GM21825 (cell line): ENCODE results near the gene POGLUT2.

Experiments
- ATAC-seq: cut with Tn5 transposase; IDR thresholded peaks from one replicate; pipeline ENCODE4 v1.9.1; 2021; ENCODE audit warnings: mild to moderate bottlenecking, moderate library complexity; ENCODE audit not compliant: unreplicated experiment

The POGLUT2 gene

GRCh38 chr13:102798581-102799425 lies at the start of gene POGLUT2, which contains the start of gene BIVM:
Gene POGLUT2, minus strand, starts transcription at chr13:102798976. Its CDS starts 306 bp downstream, at chr13:102798670.
Gene BIVM, plus strand, starts transcription at chr13:102799119. Its CDS starts 8,149 bp downstream, at chr13:102807268.
- peak; percentile 89 for ATAC-seq

GRCh38 chr13:102847272-102848234 lies 48.8 kb upstream of the POGLUT2 start:
- ATAC-seq = no peak

GRCh38 chr13:102846261-102847015 lies 47.7 kb upstream of the POGLUT2 start:
- peak; percentile 32 for ATAC-seq

GRCh38 chr13:102845630-102846260 lies 47.0 kb upstream of the POGLUT2 start, which contains the start of gene ERCC5:
Gene ERCC5, plus strand, starts transcription at chr13:102846032. Its CDS starts 235 bp downstream, at chr13:102846267.
- peak; percentile 83 for ATAC-seq

GRCh38 chr13:102845289-102845629 lies 46.5 kb upstream of the POGLUT2 start:
- peak; percentile 16 for ATAC-seq

- ATAC-seq = no peak
These were observed 40.7 kb upstream of the POGLUT2 start for GRCh38 chr13:102839462-102839861.

GRCh38 chr13:102838982-102839381 lies 40.2 kb upstream of the POGLUT2 start:
- ATAC-seq = no peak

- ATAC-seq = no peak
These were observed 39.5 kb upstream of the POGLUT2 start for GRCh38 chr13:102838273-102838672.

GRCh38 chr13:102836471-102836870 lies 37.7 kb upstream of the POGLUT2 start:
- no peak for ATAC-seq

- ATAC-seq = no peak
These were observed 31.9 kb upstream of the POGLUT2 start for GRCh38 chr13:102830646-102831045.

- ATAC-seq = no peak
These were observed 27.3 kb upstream of the POGLUT2 start for GRCh38 chr13:102825921-102826706.

- ATAC-seq = no peak
These were observed 26.6 kb upstream of the POGLUT2 start for GRCh38 chr13:102825400-102825799.

- no peak for ATAC-seq
These were observed 19.1 kb upstream of the POGLUT2 start for GRCh38 chr13:102817907-102818306.

GRCh38 chr13:102817241-102817640 lies 18.5 kb upstream of the POGLUT2 start:
- no peak for ATAC-seq

- ATAC-seq = no peak
These were observed 17.9 kb upstream of the POGLUT2 start for GRCh38 chr13:102816708-102817107.

- no peak for ATAC-seq
These were observed 17.0 kb upstream of the POGLUT2 start for GRCh38 chr13:102815788-102816187.

- ATAC-seq = no peak
These were observed 16.0 kb upstream of the POGLUT2 start for GRCh38 chr13:102814793-102815192.

GRCh38 chr13:102814025-102814607 lies 15.3 kb upstream of the POGLUT2 start:
- ATAC-seq = no peak
